Stomach (tissue), 4 donors: ENCODE measurements around the gene BDKRB1.

Source experiments
- POLR2AphosphoS5 ChIP-seq, 3 donors: sonication (generic); formaldehyde crosslinking; IDR thresholded peaks; one replicate each; pipeline ENCODE4 v1.6.1; 2016; ENCODE audit warnings: antibody characterized with exemption in 3 of 3
- TF ChIP-seq, protein P1 (sequence below), 7 experiments: fragments of 450-650 bp in 4 of 7; fragments of 200-600 bp in 3 of 7; sonication (generic) in 3 of 7; IDR thresholded peaks; one replicate each; pipeline ENCODE4 v1.5.1; 2016 to 2019; ENCODE audit warnings: antibody characterized with exemption in 7 of 7, control low read depth in 2 of 7, mild to moderate bottlenecking in 1 of 7

DNA sequence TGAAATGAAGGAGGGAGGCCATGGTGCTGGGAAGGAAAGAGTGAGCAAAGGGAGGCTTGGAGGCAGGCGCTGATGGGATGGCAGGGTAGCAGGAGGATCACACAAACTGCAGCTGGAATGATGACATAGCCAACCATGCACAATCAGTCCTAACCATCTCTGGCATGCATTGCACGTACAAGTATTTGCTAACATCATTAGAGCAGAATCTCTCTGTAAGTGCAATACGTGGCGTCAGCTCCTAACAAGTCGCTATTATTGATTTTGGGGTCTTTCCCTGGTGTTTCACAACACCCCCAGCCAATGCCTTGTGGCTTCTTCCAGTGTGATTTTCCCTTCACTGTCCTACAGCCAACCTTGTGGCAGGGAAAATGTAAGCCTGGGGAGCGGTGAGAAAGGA lies 18.5 kb downstream of the BDKRB1 start:
- TF ChIP-seq POLR2AphosphoS5 (IDR thresholded peaks at IDR 0.05): peak in 2 of 3 donors; percentile 24 to 59
- TF ChIP-seq, protein P1, sequence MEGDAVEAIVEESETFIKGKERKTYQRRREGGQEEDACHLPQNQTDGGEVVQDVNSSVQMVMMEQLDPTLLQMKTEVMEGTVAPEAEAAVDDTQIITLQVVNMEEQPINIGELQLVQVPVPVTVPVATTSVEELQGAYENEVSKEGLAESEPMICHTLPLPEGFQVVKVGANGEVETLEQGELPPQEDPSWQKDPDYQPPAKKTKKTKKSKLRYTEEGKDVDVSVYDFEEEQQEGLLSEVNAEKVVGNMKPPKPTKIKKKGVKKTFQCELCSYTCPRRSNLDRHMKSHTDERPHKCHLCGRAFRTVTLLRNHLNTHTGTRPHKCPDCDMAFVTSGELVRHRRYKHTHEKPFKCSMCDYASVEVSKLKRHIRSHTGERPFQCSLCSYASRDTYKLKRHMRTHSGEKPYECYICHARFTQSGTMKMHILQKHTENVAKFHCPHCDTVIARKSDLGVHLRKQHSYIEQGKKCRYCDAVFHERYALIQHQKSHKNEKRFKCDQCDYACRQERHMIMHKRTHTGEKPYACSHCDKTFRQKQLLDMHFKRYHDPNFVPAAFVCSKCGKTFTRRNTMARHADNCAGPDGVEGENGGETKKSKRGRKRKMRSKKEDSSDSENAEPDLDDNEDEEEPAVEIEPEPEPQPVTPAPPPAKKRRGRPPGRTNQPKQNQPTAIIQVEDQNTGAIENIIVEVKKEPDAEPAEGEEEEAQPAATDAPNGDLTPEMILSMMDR (IDR thresholded peaks at IDR 0.05): no peak
